NAMALWA (cell line): ENCODE results near the gene DTHD1.

ENCODE experiments used
- DNase-seq: peaks from one replicate; pipeline ENCODE4 v3.0.0-alpha.2; 2015; ENCODE audit warnings: low spot score

The DTHD1 gene

GRCh38 chr4:36281384-36282106, at the start of gene DTHD1:
Gene DTHD1, plus strand, starts transcription at chr4:36281616. Its CDS starts 143 bp downstream, at chr4:36281759.
- no peak for DNase-seq

- DNase-seq = no peak
Measured at GRCh38 chr4:36233567-36234266, 47.7 kb upstream of the DTHD1 start.

- DNase-seq = no peak
Measured at GRCh38 chr4:36235306-36235705, 46.1 kb upstream of the DTHD1 start.

GRCh38 chr4:36236159-36236558, 45.3 kb upstream of the DTHD1 start:
- DNase-seq = no peak

GRCh38 chr4:36237366-36238313, 43.8 kb upstream of the DTHD1 start:
- DNase-seq = no peak

GRCh38 chr4:36241771-36242170, 39.6 kb upstream of the DTHD1 start:
- DNase-seq = peak; percentile 79

- peak; percentile 41 for DNase-seq
Measured at GRCh38 chr4:36242629-36243354, 38.6 kb upstream of the DTHD1 start.

- peak; percentile 66 for DNase-seq
Measured at GRCh38 chr4:36243355-36244256, 37.8 kb upstream of the DTHD1 start.

GRCh38 chr4:36244257-36245082, 36.9 kb upstream of the DTHD1 start, which contains the start of gene ARAP2:
Gene ARAP2, minus strand, starts transcription at chr4:36244514. Its CDS starts 15,028 bp downstream, at chr4:36229486.
- DNase-seq = peak; percentile 82

GRCh38 chr4:36249610-36250009, 31.8 kb upstream of the DTHD1 start:
- no peak for DNase-seq

GRCh38 chr4:36251983-36252382, 29.4 kb upstream of the DTHD1 start:
- DNase-seq = no peak

- DNase-seq = no peak
Measured at GRCh38 chr4:36254371-36254770, 27.0 kb upstream of the DTHD1 start.

GRCh38 chr4:36255577-36255976, 25.8 kb upstream of the DTHD1 start:
- DNase-seq = peak; percentile 61

- DNase-seq = peak; percentile 12
Measured at GRCh38 chr4:36256398-36256891, 25.0 kb upstream of the DTHD1 start.

GRCh38 chr4:36260731-36261130, 20.7 kb upstream of the DTHD1 start:
- no peak for DNase-seq

- DNase-seq = no peak
Measured at GRCh38 chr4:36264207-36264826, 17.1 kb upstream of the DTHD1 start.

- DNase-seq = no peak
Measured at GRCh38 chr4:36267486-36268268, 13.7 kb upstream of the DTHD1 start.

GRCh38 chr4:36269101-36269500, 12.3 kb upstream of the DTHD1 start:
- DNase-seq = peak; percentile 37
